Measurements from ENCODE around the gene OPTN. TPM values are rescaled to one million over a fixed set of nuclear protein-coding genes. Genes with fewer than 3 reads are reported as not detected.
A peak's percentile ranks its signal among the peaks of the same experiment; 100 is the strongest.

Gene OPTN
- total and polyA plus RNA-seq, 7 donors: 113 to 561 (median 390) TPM

- intact Hi-C loops (cut with DNase I): no loop called here
- peaks cover 15% of the 10 kb centered on the region for H3K4me1 ChIP-seq
- no peaks in the 10 kb centered on the region for H3K27me3 ChIP-seq (ENCODE audit: insufficient read depth in 3 of 3, low read length in 2 of 3)
- ATAC-seq: no peak
- H3K27ac ChIP-seq: no peak overlapping the region
- H3K4me3 ChIP-seq: no peak overlapping the region
- TF ChIP-seq CTCF (IDR thresholded peaks at IDR 0.05): no peak
- 88 to 93% (median 89%) methylated on average over 1 of the region's 1 CpG for WGBS, 3 donors
- H3K9me3 ChIP-seq: no peaks in the 10 kb centered on the region
- DNase-seq: no peak
- no peaks in the 10 kb centered on the region for H3K36me3 ChIP-seq (ENCODE audit: insufficient read depth in 1 of 2, low read depth in 1 of 2)
These were observed 82.5 kb downstream of the OPTN start for GRCh38 chr10:13182424-13182823.

GRCh38 chr10:13183625-13184024, 83.7 kb downstream of the OPTN start:
- DNase-seq (no peak), ATAC-seq (no peak)
- Histone ChIP-seq H3K27ac (no peak overlapping the region), H3K27me3 (ENCODE audit: insufficient read depth in 3 of 3, low read length in 2 of 3) (no peaks in the 10 kb centered on the region), H3K4me1 (peaks cover 15% of the 10 kb centered on the region), H3K4me3 (no peak overlapping the region), H3K36me3 (ENCODE audit: insufficient read depth in 1 of 2, low read depth in 1 of 2) (no peaks in the 10 kb centered on the region), H3K9me3 (no peaks in the 10 kb centered on the region)
- intact Hi-C loops (cut with DNase I): no loop called here
- 65 to 93% (median 69%) methylated on average over 5 of the region's 5 CpGs for WGBS, 3 donors
- no peak for TF ChIP-seq CTCF (IDR thresholded peaks at IDR 0.05)

- 51 to 71% (median 57%) methylated on average over 2 of the region's 2 CpGs for WGBS, 3 donors
- DNase-seq: no peak
- no peak for TF ChIP-seq CTCF (IDR thresholded peaks at IDR 0.05)
These were observed 84.3 kb downstream of the OPTN start for GRCh38 chr10:13184276-13184675.

GRCh38 chr10:13184730-13185514, 85.0 kb downstream of the OPTN start:
- TF ChIP-seq CTCF (IDR thresholded peaks at IDR 0.05): no peak
- ATAC-seq (peak; percentile 65 to 93 (median 90)), DNase-seq (peak in 1 of 2 donors; percentile 59)
- Histone ChIP-seq H3K4me1 (peaks cover 15% of the 10 kb centered on the region), H3K36me3 (ENCODE audit: insufficient read depth in 1 of 2, low read depth in 1 of 2) (no peaks in the 10 kb centered on the region), H3K4me3 (peak overlapping the region; percentile 33), H3K27ac (peak overlapping the region; percentile 54), H3K27me3 (ENCODE audit: insufficient read depth in 3 of 3, low read length in 2 of 3) (no peaks in the 10 kb centered on the region), H3K9me3 (no peaks in the 10 kb centered on the region)
- intact Hi-C loops (cut with DNase I): no loop called here
- 31 to 57% (median 33%) methylated on average over 5 of the region's 5 CpGs for WGBS, 3 donors

More at GRCh38 chr10:13184276-13184675, 84.3 kb downstream of the OPTN start:
- Histone ChIP-seq H3K9me3 (no peaks in the 10 kb centered on the region), H3K4me3 (no peak overlapping the region), H3K27me3 (ENCODE audit: insufficient read depth in 3 of 3, low read length in 2 of 3) (no peaks in the 10 kb centered on the region), H3K27ac (peak overlapping the region; percentile 20), H3K36me3 (ENCODE audit: insufficient read depth in 1 of 2, low read depth in 1 of 2) (no peaks in the 10 kb centered on the region), H3K4me1 (peaks cover 15% of the 10 kb centered on the region)
- ATAC-seq: no peak
- intact Hi-C loops (cut with DNase I): no loop called here

Data from psoas muscle (tissue), 8 donors.